ENCODE measurements around the gene PCARE.

Gene PCARE

DNA sequence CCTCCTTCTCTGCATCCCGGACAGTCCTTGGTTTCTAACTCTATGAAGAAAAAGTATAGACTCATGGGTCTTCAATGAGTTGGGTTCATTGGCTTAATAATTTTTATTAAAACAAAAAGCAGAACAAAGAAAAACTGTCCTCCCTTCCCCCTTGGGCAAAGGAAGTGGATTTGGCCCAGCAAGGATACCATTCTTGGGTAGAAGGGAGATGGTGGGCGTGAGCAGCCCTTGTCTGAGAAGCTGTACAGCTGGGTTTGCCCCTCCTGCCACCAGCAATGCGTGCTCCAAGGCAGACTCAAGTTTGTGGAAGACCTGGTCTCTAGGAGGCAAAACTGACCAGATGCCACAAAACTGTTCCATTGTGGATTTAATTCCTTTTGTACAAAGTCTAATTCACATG lies 12.7 kb downstream of the PCARE start:
- no peak for DNase-seq

DNA sequence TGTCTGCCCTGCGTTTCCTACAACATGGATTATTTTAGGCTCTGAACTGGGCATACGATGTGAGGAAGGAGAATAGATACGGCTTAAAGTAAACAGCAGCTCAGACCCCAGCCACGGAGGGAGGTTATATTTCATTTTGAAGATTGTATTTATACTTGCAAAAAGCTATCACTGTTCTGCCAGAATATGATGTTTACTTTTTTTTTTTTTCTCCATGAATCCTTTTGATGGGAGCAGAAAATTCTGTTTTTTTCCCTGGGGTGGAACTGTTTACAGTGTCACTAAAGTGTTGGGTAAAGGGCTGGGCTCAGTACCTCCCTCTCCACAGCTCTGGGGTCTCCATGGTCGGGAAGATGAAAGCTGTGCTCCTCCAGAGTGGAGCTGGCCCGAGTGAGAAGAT lies 13.1 kb downstream of the PCARE start:
- DNase-seq = no peak

DNA sequence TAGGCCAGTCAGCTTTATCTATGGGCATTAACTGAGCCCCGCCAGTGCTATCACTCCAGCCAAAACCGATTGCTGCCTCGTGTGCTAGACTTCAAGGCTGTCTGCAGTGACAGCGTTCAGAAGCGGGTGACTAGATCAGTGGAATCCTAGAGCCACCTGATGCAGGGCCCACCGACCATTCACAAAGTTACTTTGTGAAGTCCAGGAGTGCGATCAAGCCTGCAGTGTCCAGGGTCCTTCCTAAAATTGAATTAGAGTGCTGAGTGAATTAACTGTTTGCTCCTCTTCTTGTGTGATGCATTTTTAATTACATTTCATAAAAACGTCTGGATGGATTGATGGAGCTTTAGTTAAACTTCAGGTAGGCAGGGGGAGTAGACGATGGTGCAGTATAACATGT lies 13.9 kb downstream of the PCARE start:
- DNase-seq = no peak

DNA sequence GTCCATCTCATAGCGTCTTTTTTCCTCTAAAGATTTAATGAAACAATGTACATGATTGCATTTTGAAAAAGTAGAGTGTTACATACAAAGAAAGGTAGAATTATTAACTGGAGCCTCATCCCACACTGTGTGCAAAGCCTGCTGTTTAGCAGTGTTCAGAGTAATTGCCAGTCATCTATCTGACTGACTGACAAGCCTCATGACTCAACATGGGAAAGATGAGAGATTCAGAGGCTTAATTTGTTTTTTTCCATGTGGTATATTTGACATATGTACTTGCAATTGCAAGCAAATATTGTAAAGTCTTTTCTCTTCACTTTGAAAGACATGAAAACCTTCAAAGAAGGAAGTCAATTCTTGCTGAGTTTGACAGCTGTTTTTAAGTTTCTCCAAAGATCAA lies 14.7 kb downstream of the PCARE start:
- DNase-seq = no peak

DNA sequence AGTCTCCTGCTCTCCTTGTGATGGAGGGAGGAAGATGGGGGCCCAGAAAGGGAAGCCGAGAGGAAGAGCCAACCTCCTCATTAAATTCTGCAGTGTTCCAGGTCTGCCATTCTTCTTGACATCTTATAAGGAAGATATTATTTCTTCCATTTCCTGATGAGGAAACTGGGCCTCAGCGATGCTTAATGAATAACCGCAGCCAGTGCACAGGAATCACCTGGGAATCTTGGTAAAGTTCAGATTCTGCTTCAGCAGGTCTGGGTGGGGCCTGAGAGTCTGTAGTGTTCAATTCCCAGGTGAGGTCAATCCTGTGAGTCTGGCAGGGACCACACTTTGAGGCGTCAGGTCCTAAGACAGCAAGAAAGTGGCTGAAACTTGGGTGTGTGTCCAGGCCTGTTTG lies 17.3 kb downstream of the PCARE start:
- no peak for DNase-seq

DNA sequence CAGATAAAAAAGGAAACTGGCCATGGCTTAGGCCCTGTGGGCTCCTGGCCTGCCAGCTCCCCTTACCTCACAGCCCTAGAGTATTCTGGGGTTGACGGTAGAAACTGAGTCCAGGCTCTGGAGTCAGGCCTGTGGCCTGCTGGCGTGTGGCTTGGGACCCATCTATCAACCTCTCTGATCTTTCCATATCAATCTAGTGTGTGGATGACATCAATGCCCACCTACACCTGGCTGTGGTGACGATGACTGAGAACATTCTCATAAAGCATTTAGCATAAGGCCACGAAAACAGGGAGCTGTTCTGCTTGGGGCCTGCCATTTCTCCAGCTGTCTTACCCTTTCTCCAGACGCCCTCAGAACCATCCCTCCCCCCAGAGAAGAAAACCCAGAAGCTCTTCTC lies 17.9 kb downstream of the PCARE start:
- DNase-seq = no peak

DNA sequence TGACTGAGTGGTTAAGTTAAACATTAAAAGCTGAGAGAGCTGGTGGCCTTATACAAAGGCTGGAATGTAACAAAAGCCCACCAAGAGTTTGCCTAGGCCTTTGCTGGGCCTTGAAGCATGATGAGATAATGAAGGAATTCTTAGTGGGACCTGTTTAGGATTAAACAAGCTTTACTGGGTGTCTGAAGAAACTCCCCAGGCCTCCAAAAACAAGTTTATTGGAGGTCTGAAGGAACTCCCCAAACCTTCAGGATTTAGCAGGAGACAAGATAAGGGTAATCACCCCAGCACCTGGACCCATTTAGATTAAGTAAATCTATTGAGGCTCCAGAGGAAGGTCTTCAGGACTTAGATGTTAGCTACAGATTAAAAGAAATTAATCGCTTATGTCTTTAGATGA lies 18.7 kb downstream of the PCARE start:
- no peak for DNase-seq

DNA sequence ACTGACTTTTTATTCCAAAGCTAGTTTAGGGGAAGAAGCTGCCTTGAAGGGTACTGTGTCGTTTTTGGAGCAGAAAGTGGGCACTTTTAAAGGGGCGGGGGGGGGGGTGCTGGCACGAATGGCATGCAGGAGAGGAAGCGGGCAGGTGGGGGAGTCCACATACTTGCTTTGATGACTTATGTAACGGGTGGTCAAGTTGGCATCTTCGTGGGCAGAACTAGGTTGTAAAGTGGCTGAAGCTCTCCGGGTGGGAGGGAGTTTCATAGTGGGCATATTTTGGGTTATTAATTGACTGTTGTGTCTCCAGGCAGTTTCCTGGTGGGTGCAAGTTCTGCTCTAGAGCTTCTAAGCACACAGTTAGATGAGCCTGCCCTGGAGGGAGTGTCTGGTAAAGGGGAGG lies 19.9 kb downstream of the PCARE start:
- DNase-seq = no peak

DNA sequence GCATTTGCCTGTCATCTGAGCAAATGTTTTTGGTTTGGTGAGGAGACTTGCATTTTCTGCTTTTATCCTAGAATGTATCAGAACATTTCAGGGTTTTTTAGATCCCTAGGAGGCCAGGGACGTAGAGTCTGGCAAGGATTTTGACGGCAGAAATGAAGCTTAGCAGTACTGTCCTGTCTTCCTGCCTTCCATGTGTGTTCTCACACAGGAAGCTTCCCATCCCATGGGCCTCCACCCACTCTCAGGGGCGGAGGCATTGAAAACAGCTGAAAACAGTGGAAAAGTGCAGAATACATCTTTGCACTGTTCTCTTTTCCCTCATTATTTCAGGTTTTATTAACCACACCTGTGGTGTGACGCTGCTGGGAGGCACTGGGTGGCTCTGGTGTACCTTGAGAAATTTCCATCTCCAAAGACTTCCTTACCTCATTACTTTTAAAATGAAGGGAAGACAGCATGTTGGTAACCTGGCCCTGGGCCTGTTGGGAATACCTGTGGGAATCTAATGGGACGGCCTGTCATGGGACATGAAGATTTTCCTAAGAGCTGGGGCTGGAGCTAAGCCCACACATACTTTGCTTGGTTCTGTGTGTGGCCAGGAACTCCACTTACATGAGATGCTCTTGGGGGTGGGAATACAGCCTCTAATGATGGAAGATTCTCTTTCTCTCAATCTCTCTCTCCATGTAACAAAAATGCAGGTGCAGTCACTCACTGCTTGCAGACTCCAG lies 20.5 kb downstream of the PCARE start:
- DNase-seq = no peak

DNA sequence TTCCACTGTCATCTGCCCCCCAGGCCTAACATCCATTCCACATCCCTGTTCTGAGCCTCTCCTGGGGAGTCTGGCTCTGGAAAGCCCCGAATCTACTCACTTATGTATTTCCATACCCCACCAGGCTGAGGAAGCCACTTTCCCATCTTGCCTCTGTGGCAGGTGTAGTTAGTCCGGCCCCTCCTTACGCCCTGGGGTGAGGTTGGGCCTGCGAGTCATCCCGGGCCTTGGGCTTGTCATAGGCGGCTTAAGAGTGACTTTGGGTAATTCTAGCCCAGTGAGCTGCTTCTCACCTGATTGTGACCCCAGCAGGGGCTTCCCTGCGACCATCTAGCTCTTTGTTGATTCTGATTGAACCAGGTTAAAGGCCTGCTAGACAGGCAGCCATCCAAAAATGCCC lies 21.1 kb downstream of the PCARE start:
- DNase-seq = no peak

DNA sequence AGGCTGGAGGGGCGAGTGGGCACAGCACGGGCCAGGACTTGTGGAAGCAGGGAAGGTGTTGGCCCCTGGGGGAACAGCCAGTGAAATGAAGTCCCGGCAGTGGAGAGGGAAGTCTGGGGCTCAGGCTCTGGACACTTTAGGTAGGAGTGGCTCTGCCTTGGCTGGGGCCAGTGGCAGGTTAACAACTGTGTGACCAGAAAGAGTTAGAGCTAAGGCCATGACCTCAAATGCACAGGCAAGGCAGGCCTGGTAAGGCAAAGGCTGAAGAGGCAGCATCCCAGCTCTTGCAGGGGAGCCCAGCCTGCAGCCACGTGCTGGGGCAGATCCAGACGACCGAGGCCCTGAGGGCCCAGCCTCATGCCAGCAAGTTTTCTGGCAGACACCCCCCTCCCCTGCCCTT lies 21.5 kb downstream of the PCARE start:
- no peak for DNase-seq

DNA sequence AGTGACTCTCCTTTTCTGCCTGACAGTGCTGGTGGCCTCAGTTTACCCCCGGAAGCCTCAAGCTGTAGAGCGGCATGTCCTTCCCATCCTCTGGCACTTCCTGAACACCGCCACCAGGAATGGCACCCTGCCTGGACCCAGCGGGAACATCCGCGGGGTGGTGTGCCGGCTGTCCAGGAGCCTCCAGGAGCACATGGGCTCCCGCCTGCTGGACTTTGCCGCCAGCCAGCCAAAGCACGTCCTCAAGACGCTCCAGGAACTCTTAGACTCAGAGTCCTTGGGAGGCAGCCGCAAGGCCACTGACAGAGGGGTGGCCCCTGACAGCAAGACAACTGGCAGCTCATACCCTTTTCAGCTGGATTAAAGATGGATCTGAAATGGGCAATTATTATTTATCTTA lies 22.6 kb downstream of the PCARE start:
- DNase-seq = no peak

DNA sequence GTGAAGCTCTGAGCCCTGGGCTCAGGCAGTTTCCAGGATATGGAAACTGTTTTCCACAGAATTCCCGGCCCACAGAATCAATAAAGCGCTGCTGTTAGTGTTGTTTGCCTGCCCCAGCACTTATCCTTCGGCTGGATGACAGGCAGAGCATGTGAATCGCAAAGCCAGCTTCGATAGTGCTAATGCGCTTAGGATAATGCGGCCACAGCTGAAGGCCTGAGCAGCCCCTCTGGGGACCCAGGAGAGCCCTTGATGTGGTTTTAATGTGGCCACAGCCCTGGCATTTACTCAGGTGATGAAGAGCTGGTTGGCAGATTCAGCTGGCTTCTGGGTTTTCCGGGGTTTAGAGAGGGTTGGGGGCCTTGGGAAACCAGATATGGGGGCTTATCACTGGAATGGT lies 23.7 kb downstream of the PCARE start:
- no peak for DNase-seq

DNA sequence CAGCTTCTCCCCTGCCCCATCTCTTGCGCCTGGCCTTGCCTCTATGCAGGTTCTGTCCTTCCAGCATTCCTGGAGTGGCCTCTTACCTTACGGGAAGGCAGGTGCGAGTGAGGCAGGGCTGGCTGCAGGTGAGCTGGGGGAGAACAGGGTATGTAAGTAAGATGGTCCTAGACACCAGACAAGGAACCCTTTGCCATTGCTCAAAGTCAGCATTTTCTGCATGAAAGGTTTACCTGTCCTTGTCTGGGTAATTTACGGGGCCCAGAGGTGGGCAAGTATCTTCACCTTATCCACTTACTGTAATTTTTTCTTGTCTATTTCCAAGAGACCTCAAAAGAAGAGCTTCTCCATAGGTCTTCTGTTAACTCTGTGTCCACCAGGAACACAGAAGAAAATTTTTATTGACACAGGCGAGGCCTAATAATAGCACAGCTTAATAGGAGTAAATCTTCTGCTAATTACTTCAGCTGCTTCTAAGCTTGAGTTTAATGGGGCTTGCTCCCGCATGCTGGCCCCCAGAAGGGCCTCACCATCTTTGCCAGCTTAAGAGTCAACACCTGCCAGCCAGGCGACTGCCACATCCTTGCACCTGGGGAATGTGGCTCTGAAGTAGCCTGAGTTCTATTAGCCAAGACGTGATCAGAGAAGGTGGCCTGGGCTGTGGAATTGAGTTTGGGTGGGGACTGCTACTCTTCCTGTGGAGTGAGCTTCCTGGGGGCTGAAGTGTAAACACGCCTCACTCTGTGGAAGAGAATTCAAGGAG lies 27.1 kb downstream of the PCARE start:
- DNase-seq = no peak

DNA sequence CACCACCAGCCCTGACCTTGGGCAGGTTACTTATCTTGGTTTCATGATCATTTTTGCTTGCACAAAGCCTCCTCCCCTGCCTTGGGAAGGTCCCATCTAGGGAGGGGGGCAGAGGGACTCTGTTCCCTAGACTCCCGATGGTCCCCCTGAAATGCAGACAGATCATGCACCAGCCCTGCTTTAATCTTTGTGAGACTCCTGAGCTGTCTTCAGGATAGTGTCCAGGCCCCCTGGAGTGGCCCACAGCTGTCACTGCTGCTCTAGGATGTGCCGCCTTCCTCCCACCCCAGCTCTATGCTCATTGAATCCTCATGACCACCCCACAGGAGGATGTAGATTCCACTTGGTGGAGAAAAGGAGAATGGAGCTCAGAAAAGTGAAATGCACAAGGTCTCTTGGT lies 28.0 kb downstream of the PCARE start:
- DNase-seq = no peak

DNA sequence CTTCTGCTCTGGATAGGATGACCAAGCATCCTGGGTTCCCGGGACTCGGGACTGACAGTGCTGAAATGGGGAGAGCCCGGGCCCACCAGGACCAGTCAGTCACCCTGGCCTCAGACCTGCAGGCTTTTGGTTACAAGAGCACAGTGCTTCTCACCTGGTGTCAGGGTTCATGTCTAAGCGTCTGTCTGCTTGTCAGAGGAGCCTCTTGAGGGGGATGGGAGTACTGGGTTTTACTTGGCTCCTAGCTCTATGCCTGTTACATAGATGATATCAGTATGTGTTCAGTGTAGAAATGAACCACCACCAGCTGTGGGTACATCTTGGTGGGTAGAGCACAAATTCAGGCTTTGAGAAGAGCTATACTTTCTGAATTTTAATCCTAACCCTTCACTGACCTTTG lies 29.9 kb downstream of the PCARE start:
- DNase-seq = no peak

DNA sequence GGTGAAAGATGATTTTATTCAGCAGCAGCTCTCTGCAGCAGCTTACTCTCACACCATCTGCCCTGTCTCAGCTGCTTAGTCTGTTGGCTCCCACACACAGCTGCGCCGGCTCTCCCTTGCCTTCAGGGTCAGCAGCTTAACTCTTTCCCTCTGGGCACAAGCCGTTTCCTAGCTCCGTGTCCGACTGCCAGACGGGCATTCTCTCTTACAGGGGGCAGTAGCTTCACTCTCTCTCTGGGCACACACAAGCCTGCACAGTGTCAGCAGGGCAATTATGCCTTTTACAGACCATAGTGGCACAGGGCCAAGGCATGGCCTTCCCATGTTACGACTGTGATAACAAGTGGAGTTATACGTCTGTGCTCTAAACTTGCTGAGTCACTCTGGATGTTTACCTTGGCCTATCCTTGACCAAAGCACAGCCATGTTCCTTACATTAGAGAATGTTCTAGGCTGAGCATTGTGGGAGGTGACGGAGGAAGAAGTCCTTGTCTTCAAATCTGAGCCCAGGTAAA lies 31.7 kb downstream of the PCARE start:
- DNase-seq = no peak

DNA sequence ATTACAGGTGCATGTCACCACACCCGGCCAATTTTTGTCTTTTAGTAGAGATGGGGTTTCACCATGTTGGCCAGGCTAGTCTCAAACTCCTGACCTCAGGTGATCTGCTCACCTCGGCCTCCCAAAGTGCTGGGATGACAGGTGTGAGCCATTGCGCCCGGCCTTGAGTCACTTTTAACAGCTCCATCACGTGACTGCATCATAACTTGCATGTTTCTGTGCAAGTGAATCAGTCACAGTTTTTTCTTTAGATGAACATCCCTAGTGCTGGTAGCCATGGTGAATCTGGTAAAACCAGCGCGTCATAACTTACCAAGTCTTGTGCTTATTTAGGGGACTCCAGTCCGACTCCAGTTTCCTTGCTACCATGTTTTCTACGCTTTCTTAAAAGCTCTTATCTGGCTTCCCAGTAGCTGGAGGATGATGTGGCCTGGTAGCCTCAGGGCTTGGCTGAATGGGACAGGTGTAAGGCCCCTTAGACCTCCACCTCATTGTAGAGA lies 33.1 kb downstream of the PCARE start:
- no peak for DNase-seq

DNA sequence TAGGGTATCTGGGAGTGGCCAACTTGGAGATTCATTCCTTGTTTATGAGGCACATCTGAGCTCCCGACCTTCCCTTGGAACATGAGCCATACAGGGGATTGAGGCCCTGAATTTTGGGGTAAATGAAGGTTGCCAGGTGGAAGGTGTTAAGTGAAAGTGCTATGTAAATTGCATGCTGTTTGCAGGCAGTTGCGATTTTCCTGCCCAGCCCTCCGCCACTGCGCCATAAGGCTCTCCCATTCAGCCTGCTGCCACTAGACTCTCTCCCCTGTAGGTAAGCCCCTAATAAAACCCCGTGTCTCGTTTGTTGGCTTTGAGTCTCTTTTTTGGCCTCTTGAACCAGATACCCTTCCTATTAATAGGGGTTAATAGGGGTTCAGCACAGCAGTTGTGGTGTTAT lies 33.8 kb downstream of the PCARE start:
- DNase-seq = no peak

DNA sequence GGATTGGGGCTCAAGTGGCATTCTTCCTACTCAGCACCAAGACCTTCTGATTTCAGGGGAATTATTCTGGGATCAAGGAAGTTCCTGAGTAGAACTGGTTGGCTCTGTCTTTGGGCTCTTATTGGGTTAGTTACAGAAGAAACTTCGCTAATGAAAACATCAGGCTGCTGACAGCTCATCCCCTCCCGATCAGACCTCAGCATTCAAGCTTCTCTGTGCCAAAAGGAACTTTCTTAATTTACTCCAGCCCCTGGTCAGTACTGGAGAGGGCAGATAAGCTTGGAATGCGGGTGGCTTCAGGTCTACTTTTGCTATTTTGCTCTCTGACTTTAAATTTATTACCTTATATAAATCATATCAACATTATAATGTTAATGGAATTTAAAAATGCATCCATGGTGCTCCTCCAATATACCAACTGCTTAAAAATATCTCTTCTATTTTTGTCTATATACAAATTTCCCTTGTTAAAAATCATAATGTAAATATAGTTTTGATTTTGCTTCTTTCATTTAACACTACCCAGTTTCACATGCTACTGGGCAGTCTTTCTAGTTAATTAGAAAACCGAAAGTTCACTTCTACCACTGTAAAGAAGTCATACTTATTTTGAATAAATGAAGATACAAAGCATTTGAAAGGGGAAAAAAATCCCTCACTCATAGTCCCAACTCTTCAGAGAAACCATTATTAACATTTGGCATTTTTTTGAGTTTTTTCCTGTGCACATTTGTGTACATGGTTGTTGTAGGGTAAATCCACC lies 34.4 kb downstream of the PCARE start:
- no peak for DNase-seq

DNA sequence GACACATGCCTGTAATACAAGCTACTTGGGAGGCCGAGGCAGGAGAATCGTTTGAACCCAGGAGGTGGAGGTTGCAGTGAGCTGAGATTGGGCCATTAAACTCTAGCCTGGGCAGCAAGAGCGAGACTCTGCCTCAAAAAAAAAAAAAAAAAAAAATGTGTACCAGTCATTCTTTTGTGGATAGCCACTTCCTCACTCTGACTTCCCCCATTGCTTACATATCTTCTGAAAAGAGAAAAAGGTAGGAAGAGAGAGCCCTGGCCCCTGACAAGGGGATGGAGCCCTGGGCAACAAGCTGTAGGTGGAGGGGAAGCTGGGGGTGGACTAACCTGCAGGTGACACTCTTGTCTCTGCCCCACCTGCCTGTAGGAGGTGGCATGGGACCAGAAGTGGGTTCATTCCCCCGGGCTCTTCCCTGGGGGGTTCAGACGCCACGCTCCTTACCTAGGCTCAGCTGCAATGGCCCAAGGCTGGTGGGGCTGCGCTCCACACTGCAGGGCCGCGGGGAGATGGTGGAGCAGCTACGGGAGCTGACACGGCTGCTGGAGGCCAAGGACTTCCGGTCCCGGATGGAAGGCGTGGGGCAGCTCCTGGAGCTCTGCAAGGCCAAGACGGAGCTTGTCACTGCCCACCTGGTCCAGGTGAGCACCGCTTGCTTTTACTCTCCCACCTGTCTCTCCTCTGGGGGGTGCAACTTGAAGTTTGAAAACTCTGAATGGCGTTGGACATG lies 39.1 kb downstream of the PCARE start:
- DNase-seq = no peak

DNA sequence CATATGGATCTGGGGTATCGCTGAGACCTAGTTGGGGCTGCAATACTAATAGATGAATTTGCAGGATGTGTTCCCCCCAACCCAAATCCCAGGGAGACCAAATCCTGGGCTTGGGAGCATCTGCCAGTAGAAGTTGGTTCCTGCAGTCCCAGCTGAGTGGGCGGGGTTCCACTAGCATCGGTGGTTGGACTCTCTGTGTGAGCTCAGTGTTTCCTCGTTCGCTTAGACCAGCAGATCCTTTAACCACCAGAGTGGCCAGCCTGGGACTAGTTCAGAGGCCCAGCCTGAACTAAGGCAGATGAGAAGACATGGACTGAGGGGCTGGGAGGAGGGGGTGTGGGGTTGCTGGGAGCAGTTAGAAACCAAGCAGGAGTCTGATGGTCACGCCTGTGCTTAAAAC lies 40.7 kb downstream of the PCARE start:
- no peak for DNase-seq

DNA sequence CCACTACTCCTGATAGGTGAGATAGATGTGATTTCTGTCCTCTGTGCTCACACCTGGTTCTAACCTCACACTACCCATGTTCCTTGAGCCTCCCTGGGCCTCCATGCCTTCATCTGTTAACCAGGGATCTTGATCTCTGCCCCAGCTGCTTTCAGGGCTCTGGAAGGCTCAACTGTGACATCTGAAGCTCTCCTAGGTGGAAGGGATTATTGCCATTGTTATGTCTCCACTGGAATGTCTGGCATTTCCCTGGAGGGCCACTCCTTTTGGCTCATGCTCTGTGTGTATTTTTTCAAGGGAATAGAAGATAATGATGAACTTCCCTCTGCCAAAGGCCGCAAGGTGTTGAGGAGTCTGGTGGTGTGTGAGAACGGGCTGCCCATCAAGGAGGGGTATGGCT lies 41.2 kb downstream of the PCARE start:
- no peak for DNase-seq
